D721Med (cell line): Measurements from ENCODE around the gene OOEP.

Experiments used
- DNase-seq: peaks from one replicate; pipeline ENCODE4 v3.0.0; 2011; ENCODE audit warnings: low spot score; ENCODE audit not compliant: insufficient read length
- FAIRE-seq: peaks from 2 replicates; lab custom pipeline; 2011; peaks lifted over from hg19 to GRCh38; lab: Jason Lieb, UNC
- CTCF ChIP-seq: IDR thresholded peaks from 2 replicates; pipeline ENCODE4 v1.5.1; 2012; ENCODE audit warnings: mild to moderate bottlenecking, control low read depth; ENCODE audit not compliant: insufficient read depth; ENCODE audit errors: missing control alignments

Gene OOEP

GRCh38 chr6:73328790-73329189 is 40.9 kb downstream of the OOEP start:
- FAIRE-seq (no peak), DNase-seq (no peak)
- no peak for TF ChIP-seq CTCF

GRCh38 chr6:73325656-73326055 is 44.0 kb downstream of the OOEP start:
- TF ChIP-seq CTCF: no peak
- FAIRE-seq (no peak), DNase-seq (no peak)

- no peak for FAIRE-seq
- DNase-seq: no peak
- TF ChIP-seq CTCF: no peak
Measured at GRCh38 chr6:73323323-73323722, 46.4 kb downstream of the OOEP start.
